LNCaP clone FGC (cell line): ENCODE measurements around the gene SNX11.

ENCODE experiments used
- DNase-seq: peaks from one replicate; pipeline ENCODE4 v3.0.0-alpha.2; 2011; ENCODE audit warnings: low read depth
- H3K4me3 ChIP-seq: 2 replicates; pipeline ENCODE4 v1.5.1; 2011; ENCODE audit warnings: mild to moderate bottlenecking, low read depth, low read length, control low read depth
- TF ChIP-seq, protein P1 (sequence below): IDR thresholded peaks from 2 replicates; pipeline ENCODE4 v1.5.1; 2012; ENCODE audit warnings: mild to moderate bottlenecking; ENCODE audit not compliant: control insufficient read depth, insufficient read depth; ENCODE audit errors: extremely low read depth

The SNX11 gene, protein sequence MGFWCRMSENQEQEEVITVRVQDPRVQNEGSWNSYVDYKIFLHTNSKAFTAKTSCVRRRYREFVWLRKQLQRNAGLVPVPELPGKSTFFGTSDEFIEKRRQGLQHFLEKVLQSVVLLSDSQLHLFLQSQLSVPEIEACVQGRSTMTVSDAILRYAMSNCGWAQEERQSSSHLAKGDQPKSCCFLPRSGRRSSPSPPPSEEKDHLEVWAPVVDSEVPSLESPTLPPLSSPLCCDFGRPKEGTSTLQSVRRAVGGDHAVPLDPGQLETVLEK

GRCh38 chr17:48107137-48108055, at the start of gene SNX11:
SNX11 (plus strand) TSS chr17:48107766; CDS start chr17:48112044, 4,278 bp downstream.
- TF ChIP-seq, protein P1, sequence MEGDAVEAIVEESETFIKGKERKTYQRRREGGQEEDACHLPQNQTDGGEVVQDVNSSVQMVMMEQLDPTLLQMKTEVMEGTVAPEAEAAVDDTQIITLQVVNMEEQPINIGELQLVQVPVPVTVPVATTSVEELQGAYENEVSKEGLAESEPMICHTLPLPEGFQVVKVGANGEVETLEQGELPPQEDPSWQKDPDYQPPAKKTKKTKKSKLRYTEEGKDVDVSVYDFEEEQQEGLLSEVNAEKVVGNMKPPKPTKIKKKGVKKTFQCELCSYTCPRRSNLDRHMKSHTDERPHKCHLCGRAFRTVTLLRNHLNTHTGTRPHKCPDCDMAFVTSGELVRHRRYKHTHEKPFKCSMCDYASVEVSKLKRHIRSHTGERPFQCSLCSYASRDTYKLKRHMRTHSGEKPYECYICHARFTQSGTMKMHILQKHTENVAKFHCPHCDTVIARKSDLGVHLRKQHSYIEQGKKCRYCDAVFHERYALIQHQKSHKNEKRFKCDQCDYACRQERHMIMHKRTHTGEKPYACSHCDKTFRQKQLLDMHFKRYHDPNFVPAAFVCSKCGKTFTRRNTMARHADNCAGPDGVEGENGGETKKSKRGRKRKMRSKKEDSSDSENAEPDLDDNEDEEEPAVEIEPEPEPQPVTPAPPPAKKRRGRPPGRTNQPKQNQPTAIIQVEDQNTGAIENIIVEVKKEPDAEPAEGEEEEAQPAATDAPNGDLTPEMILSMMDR, result peak; percentile 22; the same call in 1 of the 2 replicates
- peak within 1 kb of the TSS; percentile 80 for H3K4me3 ChIP-seq
- peak; percentile 65 for DNase-seq

GRCh38 chr17:48058393-48059124, 49.0 kb upstream of the SNX11 start:
- TF ChIP-seq, protein P1, result no peak
- H3K4me3 ChIP-seq, result no peak overlapping the region
- no peak for DNase-seq

DNA sequence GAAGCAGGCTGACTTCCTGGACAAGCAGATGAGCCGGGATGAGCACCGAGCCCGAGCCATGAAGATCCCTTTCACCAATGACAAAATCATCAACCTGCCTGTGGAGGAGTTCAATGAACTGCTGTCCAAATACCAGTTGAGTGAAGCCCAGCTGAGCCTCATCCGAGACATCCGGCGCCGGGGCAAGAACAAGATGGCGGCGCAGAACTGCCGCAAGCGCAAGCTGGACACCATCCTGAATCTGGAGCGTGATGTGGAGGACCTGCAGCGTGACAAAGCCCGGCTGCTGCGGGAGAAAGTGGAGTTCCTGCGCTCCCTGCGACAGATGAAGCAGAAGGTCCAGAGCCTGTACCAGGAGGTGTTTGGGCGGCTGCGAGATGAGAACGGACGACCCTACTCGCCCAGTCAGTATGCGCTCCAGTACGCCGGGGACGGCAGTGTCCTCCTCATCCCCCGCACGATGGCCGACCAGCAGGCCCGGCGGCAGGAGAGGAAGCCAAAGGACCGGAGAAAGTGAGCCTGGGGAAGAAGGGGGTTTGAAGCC, 48.4 kb upstream of the SNX11 start:
- H3K4me3 ChIP-seq, result no peak overlapping the region
- no peak for DNase-seq
- TF ChIP-seq, protein P1, result no peak

DNA sequence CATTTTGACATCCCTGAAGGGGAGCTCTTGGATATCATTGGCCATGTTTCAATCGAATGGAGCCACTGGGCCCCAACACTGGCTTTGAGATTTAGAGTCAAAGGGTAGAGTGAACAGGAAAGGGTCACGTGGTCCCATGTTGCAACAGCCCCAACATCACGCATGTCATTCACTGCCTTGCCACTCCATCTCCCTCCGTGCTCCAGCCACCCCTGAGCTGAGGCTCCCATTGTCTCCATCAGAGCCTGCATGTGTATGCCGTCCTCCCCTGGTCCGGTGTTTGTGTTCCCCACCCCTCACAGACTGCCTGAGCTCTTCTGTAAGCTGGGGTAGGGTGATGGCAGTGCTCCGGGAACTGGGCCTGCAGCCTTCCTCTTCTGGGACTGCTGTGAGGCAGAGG, 47.3 kb upstream of the SNX11 start:
- DNase-seq, result no peak
- H3K4me3 ChIP-seq, result no peak overlapping the region
- TF ChIP-seq, protein P1, result no peak

DNA sequence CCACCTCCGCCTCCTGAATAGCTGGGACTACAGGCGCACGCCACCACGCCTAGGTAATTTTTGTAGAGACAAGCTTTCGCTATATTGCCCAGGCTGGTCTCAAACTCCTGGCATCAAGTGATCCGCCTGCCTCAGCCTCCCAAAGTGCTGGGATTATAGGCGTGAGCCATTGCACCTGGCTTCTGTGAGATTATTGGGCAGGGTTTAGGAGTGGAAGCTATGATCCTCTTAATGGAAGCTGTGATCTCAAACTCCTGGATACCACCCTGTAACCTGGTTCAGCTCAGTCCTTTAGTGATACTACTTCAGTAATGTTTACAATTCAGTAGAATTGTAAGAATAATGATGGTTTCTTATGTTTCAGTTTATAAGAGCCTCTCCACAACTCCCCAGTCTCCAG, 45.3 kb upstream of the SNX11 start:
- no peak overlapping the region for H3K4me3 ChIP-seq
- TF ChIP-seq, protein P1, result no peak
- DNase-seq, result no peak

GRCh38 chr17:48064638-48065037, 42.9 kb upstream of the SNX11 start:
- no peak for DNase-seq
- H3K4me3 ChIP-seq, result no peak overlapping the region
- TF ChIP-seq, protein P1, result no peak
